Sigmoid colon (tissue), 7 donors: ENCODE results near the gene SPRR1B. TPM values are rescaled to one million over a fixed set of nuclear protein-coding genes. Genes with fewer than 3 reads are reported as not detected.

ENCODE experiments used
- DNase-seq: peaks from one replicate; pipeline ENCODE4 v3.0.0-alpha.2; 2019
- H3K27ac ChIP-seq, 4 donors: fragments of 200-600 bp; sonication (generic); one replicate each; pipeline ENCODE4 v1.5.1; 2016 to 2019; ENCODE audit warnings: mild to moderate bottlenecking in 1 of 4
- H3K27me3 ChIP-seq, 3 donors: fragments of 200-600 bp; sonication (generic); one replicate each; pipeline ENCODE4 v1.5.1; 2019; ENCODE audit warnings: mild to moderate bottlenecking in 1 of 3
- H3K36me3 ChIP-seq, 4 donors: fragments of 200-600 bp; sonication (generic); one replicate each; pipeline ENCODE4 v1.5.1; 2016 to 2019
- H3K4me1 ChIP-seq, 4 donors: fragments of 200-600 bp; sonication (generic); one replicate each; pipeline ENCODE4 v1.5.1; 2017 to 2019
- H3K4me3 ChIP-seq, 4 donors: fragments of 200-600 bp; sonication (generic); one replicate each; pipeline ENCODE4 v1.5.1; 2017 to 2019; ENCODE audit warnings: mild to moderate bottlenecking in 2 of 4, moderate library complexity in 1 of 4
- H3K9me3 ChIP-seq, 4 donors: fragments of 200-600 bp in 3 of 4; sonication (generic) in 3 of 4; one replicate each; pipeline versions ENCODE4 v1.5.1 to v1.6.1; 2013 to 2019
- EP300 ChIP-seq, 4 donors: sonication (generic); formaldehyde crosslinking; IDR thresholded peaks; one replicate each; pipeline ENCODE4 v1.6.1; 2017; ENCODE audit warnings: antibody characterized with exemption in 4 of 4
- POLR2A ChIP-seq, 2 donors: fragments of 450-650 bp; IDR thresholded peaks; one replicate each; pipeline ENCODE4 v1.6.1; 2016; ENCODE audit warnings: antibody characterized with exemption in 2 of 2, mild to moderate bottlenecking in 2 of 2, moderate library complexity in 2 of 2
- POLR2AphosphoS5 ChIP-seq, 4 donors: sonication (generic); formaldehyde crosslinking; IDR thresholded peaks; one replicate each; pipeline ENCODE4 v1.6.1; 2017; ENCODE audit warnings: antibody characterized with exemption in 4 of 4
- WGBS, 2 donors: extraction: QIAGEN DNeasy Blood & Tissue Kit; methylation state at CpG; one replicate each; pipeline ENCODE4 v1.1.7; 2013; 5-methylcytosine and 5-hydroxymethylcytosine counted together
- intact Hi-C: fragments of 100-400 bp; cut with DNase I; formaldehyde crosslinking; loops from one replicate; pipeline ENCODE4 v1.15.1; 2023
- polyA plus RNA-seq, 3 donors: library from polyadenylated mRNA; stranded (reverse); fragments of 200-250 nt; gene quantifications; one replicate each; pipeline ENCODE4 v1.2.3, GENCODE V29; 2013
- total RNA-seq, 4 donors: library from RNA; depleted of rRNA; stranded (reverse); fragments of >200 nt; gene quantifications; one replicate each; pipeline ENCODE4 v1.1.0, GENCODE V29; 2016
- TF ChIP-seq, protein P1 (sequence below), 4 experiments: fragments of 450-650 bp in 3 of 4; fragments of 200-600 bp in 1 of 4; IDR thresholded peaks; one replicate each; pipeline ENCODE4 v1.5.1; 2016 to 2019; ENCODE audit warnings: antibody characterized with exemption in 4 of 4, mild to moderate bottlenecking in 3 of 4, moderate library complexity in 2 of 4
- donor health status: healthy with polysubstance abuse.
- donor health status: Bipolar disorder and iron deficiency.
- donor health status: healthy.

SPRR1B gene
- total and polyA plus RNA-seq, 7 donors, result 0.19 to 3.0 TPM; not detected in 5

DNA sequence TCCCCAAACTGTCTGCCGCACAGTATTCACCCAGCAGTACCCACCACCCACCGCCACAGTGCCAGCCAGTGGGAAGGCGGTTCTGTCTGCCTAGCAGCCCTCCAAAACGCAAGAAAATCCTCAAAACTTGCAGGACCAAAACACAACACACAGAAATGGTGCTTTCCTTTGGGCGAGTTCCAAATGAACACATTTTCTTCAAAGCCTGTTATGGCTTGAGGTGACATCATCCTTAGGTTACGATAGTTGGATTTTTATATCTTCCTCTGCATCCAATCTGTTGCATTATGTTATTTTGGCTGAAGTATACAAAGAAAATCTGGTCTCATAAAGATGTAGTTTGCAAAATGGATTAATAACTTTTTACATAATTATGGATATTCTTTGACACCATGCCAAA is 37.8 kb upstream of the SPRR1B start:
- H3K27me3 ChIP-seq, result no peaks in the 10 kb centered on the region
- H3K27ac ChIP-seq, result no peak overlapping the region
- DNase-seq, result no peak
- H3K9me3 ChIP-seq, result no peaks in the 10 kb centered on the region
- 72 to 81% methylated on average over 6 of the region's 6 CpGs for WGBS, 2 donors
- H3K36me3 ChIP-seq, result no peaks in the 10 kb centered on the region
- intact Hi-C loops, result no loop called here
- no peak overlapping the region for H3K4me3 ChIP-seq
- H3K4me1 ChIP-seq, result no peaks in the 10 kb centered on the region
- TF ChIP-seq POLR2A (IDR thresholded peaks at IDR 0.05) (no peak), POLR2AphosphoS5 (IDR thresholded peaks at IDR 0.05) (no peak), EP300 (IDR thresholded peaks at IDR 0.05) (no peak)
- TF ChIP-seq, protein P1, sequence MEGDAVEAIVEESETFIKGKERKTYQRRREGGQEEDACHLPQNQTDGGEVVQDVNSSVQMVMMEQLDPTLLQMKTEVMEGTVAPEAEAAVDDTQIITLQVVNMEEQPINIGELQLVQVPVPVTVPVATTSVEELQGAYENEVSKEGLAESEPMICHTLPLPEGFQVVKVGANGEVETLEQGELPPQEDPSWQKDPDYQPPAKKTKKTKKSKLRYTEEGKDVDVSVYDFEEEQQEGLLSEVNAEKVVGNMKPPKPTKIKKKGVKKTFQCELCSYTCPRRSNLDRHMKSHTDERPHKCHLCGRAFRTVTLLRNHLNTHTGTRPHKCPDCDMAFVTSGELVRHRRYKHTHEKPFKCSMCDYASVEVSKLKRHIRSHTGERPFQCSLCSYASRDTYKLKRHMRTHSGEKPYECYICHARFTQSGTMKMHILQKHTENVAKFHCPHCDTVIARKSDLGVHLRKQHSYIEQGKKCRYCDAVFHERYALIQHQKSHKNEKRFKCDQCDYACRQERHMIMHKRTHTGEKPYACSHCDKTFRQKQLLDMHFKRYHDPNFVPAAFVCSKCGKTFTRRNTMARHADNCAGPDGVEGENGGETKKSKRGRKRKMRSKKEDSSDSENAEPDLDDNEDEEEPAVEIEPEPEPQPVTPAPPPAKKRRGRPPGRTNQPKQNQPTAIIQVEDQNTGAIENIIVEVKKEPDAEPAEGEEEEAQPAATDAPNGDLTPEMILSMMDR (IDR thresholded peaks at IDR 0.05), result no peak

GRCh38 chr1:152995842-152996241 is 35.2 kb upstream of the SPRR1B start:
- no peak for DNase-seq
- no peak for TF ChIP-seq EP300 (IDR thresholded peaks at IDR 0.05)
- TF ChIP-seq POLR2A (IDR thresholded peaks at IDR 0.05), result no peak
- no peak for TF ChIP-seq POLR2AphosphoS5 (IDR thresholded peaks at IDR 0.05)
- H3K4me3 ChIP-seq, result no peak overlapping the region
- no peaks in the 10 kb centered on the region for H3K36me3 ChIP-seq
- H3K27me3 ChIP-seq, result no peaks in the 10 kb centered on the region
- no peaks in the 10 kb centered on the region for H3K4me1 ChIP-seq
- WGBS, 2 donors, result 41 to 48% methylated on average over 1 of the region's 1 CpG
- H3K27ac ChIP-seq, result no peak overlapping the region
- intact Hi-C loops, result no loop called here
- H3K9me3 ChIP-seq, result no peaks in the 10 kb centered on the region

GRCh38 chr1:152996633-152997400 is 34.2 kb upstream of the SPRR1B start:
- intact Hi-C loops, result no loop called here
- TF ChIP-seq POLR2AphosphoS5 (IDR thresholded peaks at IDR 0.05) (no peak), EP300 (IDR thresholded peaks at IDR 0.05) (no peak), POLR2A (IDR thresholded peaks at IDR 0.05) (no peak)
- TF ChIP-seq, protein P1 (IDR thresholded peaks at IDR 0.05), result no peak
- Histone ChIP-seq H3K27ac (no peak overlapping the region), H3K27me3 (no peaks in the 10 kb centered on the region), H3K9me3 (no peaks in the 10 kb centered on the region), H3K4me1 (no peaks in the 10 kb centered on the region), H3K4me3 (no peak overlapping the region), H3K36me3 (no peaks in the 10 kb centered on the region)
- 18 to 24% methylated on average over 5 of the region's 5 CpGs for WGBS, 2 donors
- DNase-seq, result no peak

- Histone ChIP-seq H3K27me3 (no peaks in the 10 kb centered on the region), H3K4me1 (no peaks in the 10 kb centered on the region), H3K9me3 (no peaks in the 10 kb centered on the region), H3K27ac (no peak overlapping the region), H3K4me3 (no peak overlapping the region), H3K36me3 (no peaks in the 10 kb centered on the region)
- intact Hi-C loops, result no loop called here
- TF ChIP-seq, protein P1 (IDR thresholded peaks at IDR 0.05), result no peak
- no peak for TF ChIP-seq POLR2A (IDR thresholded peaks at IDR 0.05)
- TF ChIP-seq EP300 (IDR thresholded peaks at IDR 0.05), result no peak
- TF ChIP-seq POLR2AphosphoS5 (IDR thresholded peaks at IDR 0.05), result no peak
- 21 to 35% methylated on average over 7 of the region's 7 CpGs for WGBS, 2 donors
- DNase-seq, result no peak
Observed at GRCh38 chr1:152997901-152998300, 33.1 kb upstream of the SPRR1B start.

- Histone ChIP-seq H3K36me3 (no peaks in the 10 kb centered on the region), H3K27me3 (no peaks in the 10 kb centered on the region), H3K4me1 (no peaks in the 10 kb centered on the region), H3K4me3 (no peak overlapping the region), H3K27ac (no peak overlapping the region), H3K9me3 (no peaks in the 10 kb centered on the region)
- 86 to 88% methylated on average over 4 of the region's 4 CpGs for whole genome bisulfite sequencing, 2 donors
- intact Hi-C loops, result no loop called here
- TF ChIP-seq POLR2AphosphoS5 (IDR thresholded peaks at IDR 0.05), result no peak
- no peak for DNase-seq
Observed at GRCh38 chr1:152998476-152998875, 32.5 kb upstream of the SPRR1B start.

DNA sequence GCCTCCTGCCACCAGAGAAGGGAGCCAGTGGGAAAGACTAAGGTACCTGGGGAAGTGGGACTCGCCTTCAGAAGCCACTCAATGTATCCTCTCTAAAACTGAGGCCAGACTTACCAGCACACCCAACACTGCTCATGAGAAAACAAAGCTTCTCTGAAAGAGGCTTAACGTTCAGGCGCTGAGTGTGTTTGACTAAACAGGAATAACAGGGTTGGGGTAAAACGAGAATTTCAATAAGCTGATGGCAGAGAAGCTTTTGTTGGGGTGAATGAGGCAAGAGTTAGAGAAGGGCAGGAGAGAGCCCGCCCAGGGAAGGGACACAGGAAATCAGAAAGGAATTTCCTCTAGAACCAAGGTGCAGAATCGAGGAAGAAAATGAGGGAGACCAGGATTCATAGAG is 31.2 kb upstream of the SPRR1B start:
- no peak overlapping the region for H3K27ac ChIP-seq

More for the DNA sequence above, 31.2 kb upstream of the SPRR1B start:
- no peaks in the 10 kb centered on the region for H3K27me3 ChIP-seq
- no peaks in the 10 kb centered on the region for H3K4me1 ChIP-seq
- intact Hi-C loops, result no loop called here
- TF ChIP-seq POLR2A (IDR thresholded peaks at IDR 0.05), result no peak
- no peaks in the 10 kb centered on the region for H3K36me3 ChIP-seq
- H3K4me3 ChIP-seq, result no peak overlapping the region
- no peaks in the 10 kb centered on the region for H3K9me3 ChIP-seq
- no peak for DNase-seq
- WGBS, 2 donors, result 70 to 81% methylated on average over 6 of the region's 6 CpGs
